HepG2 (cell line): ENCODE results near the gene SS18L1. TPM values are rescaled to one million over a fixed set of nuclear protein-coding genes. Genes with fewer than 3 reads are reported as not detected.

ENCODE experiments used
- CBFB ChIP-seq: sonication (generic); formaldehyde crosslinking; IDR thresholded peaks from 2 replicates; pipeline ENCODE4 v1.4.0; 2020; ENCODE audit warnings: missing genetic modification reagents
- EED ChIP-seq: sonication (generic); formaldehyde crosslinking; IDR thresholded peaks from 2 replicates; pipeline ENCODE4 v1.5.0; 2020; ENCODE audit warnings: mild to moderate bottlenecking, missing genetic modification reagents
- GATAD1 ChIP-seq: IDR thresholded peaks from 2 replicates; pipeline ENCODE4 v1.6.1; 2016; ENCODE audit warnings: missing genetic modification reagents, missing compliant biosample characterization
- HOXD1 ChIP-seq: sonication (generic); formaldehyde crosslinking; IDR thresholded peaks from 2 replicates; pipeline ENCODE4 v1.5.0; 2020; ENCODE audit warnings: missing genetic modification reagents
- ISL2 ChIP-seq: sonication (generic); formaldehyde crosslinking; IDR thresholded peaks from 2 replicates; pipeline ENCODE4 v1.5.0; 2020; ENCODE audit warnings: missing genetic modification reagents
- JUN ChIP-seq: sonication (generic); formaldehyde crosslinking; IDR thresholded peaks from 2 replicates; pipeline ENCODE4 v1.4.0; 2020; ENCODE audit warnings: mild to moderate bottlenecking, missing genetic modification reagents
- KLF16 ChIP-seq, 2 experiments: sonication (generic) in 1 of 2; formaldehyde crosslinking in 1 of 2; IDR thresholded peaks; 2 replicates each; pipeline versions ENCODE4 v1.6.1 to v1.8.0; 2016 to 2023; ENCODE audit warnings: missing genetic modification reagents in 2 of 2, missing compliant biosample characterization in 1 of 2
- RBAK ChIP-seq: sonication (generic); formaldehyde crosslinking; IDR thresholded peaks from 2 replicates; pipeline ENCODE4 v1.5.1; 2020; ENCODE audit warnings: mild to moderate bottlenecking, missing genetic modification reagents
- TARDBP ChIP-seq: sonication (generic); formaldehyde crosslinking; IDR thresholded peaks from 2 replicates; pipeline ENCODE4 v1.8.0; 2022; ENCODE audit warnings: mild to moderate bottlenecking, missing genetic modification reagents
- ZNF253 ChIP-seq: sonication (generic); formaldehyde crosslinking; IDR thresholded peaks from 2 replicates; pipeline ENCODE4 v1.8.0; 2022; ENCODE audit warnings: mild to moderate bottlenecking, missing genetic modification reagents, borderline replicate concordance
- ZNF33A ChIP-seq: sonication (generic); formaldehyde crosslinking; IDR thresholded peaks from 2 replicates; pipeline ENCODE4 v1.5.1; 2020; ENCODE audit warnings: missing genetic modification reagents, mild to moderate bottlenecking, moderate library complexity, borderline replicate concordance
- ZNF646 ChIP-seq: sonication (generic); formaldehyde crosslinking; IDR thresholded peaks from 2 replicates; pipeline ENCODE4 v1.9.0; 2021; ENCODE audit warnings: mild to moderate bottlenecking, missing genetic modification reagents
- ZNF737 ChIP-seq: sonication (generic); formaldehyde crosslinking; IDR thresholded peaks from 2 replicates; pipeline ENCODE4 v1.5.0; 2020; ENCODE audit warnings: missing genetic modification reagents, mild to moderate bottlenecking, borderline replicate concordance
- polyA plus RNA-seq, 8 experiments: library from polyadenylated mRNA; depleted of rRNA in 3 of 8; stranded (reverse) in 7 of 8; unstranded in 1 of 8; fragments of >200 nt; fragmentation: Illumina TruSeq in 4 of 8; extraction: Trizol in 4 of 8; gene quantifications; 2 replicates each; pipeline versions ENCODE4 v1.2.1 to v1.2.3, GENCODE V29; 2011 to 2016; ENCODE audit warnings: low read depth in 4 of 8, missing spikeins in 1 of 8, mixed read lengths in 1 of 8; ENCODE audit not compliant: insufficient read depth in 1 of 8
- total RNA-seq, 5 experiments: library from RNA; depleted of rRNA; stranded (reverse); fragments of >200 nt; fragmentation: Illumina TruSeq; extraction: Trizol; gene quantifications; 2 replicates each; pipeline ENCODE4 v1.2.3, GENCODE V29; 2016; ENCODE audit warnings: low read depth in 1 of 5
- TF ChIP-seq, protein P1 (sequence below): sonication (generic); formaldehyde crosslinking; IDR thresholded peaks from 2 replicates; pipeline ENCODE4 v1.5.1; 2020; ENCODE audit warnings: mild to moderate bottlenecking, missing genetic modification reagents, borderline replicate concordance
- TF ChIP-seq, protein P2 (sequence below): sonication (generic); formaldehyde crosslinking; conservative IDR thresholded peaks from 2 replicates; pipeline ENCODE4 v1.8.0; 2022; ENCODE audit warnings: mild to moderate bottlenecking, moderate library complexity, missing genetic modification reagents

SS18L1 gene
- total and polyA plus RNA-seq, 2 of the 13 experiments (the other 11 are each of a cell fraction or from before 2014, with no cell fraction given) = 17.8 to 27.6 TPM

DNA sequence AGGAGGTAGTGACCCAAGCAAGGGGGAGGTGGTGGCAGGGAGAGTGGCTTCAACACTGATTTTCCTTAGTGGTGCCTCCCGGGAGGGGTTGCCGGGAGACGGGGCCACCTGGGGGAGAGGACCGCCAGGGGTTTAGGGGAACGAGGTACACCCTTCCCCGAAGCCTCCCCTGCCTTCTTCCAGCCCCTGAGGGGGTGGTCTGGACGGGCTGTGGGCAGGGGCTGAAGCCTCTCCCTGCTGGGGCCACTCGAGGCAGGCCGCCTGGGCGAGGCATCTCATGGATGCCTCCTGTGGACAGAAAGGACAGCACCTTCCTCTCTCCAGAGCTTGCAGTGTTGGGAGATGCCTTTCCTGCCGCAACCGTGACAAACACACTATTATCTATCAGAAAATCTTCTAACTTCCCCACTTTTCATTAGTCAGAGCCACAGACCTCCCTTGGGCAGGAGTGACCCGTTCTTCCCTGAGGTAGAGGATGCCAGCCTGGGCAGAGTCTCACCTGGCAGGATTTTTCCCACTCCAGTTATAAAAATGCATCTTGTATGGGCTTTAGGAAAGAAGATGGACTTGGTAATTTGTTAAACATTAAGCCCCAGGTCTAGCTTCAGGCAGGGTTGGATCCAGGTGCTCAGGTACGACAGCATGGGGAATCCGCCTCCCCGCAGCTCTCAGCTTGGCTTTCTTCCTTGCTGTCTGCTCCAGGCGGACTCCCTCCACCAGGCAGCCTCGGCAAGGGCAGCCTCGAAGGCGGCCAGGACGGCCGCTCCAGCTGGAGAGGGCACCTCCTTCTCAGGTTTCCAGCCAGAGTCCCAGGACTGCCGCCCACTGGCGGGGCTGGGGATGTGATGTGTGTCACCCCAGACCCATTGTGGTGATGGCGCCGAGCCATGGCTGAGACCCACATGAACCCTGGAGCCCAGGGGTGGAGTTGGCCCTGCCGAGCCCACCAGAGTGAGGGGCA lies 65.5 kb downstream of the SS18L1 start (continued):
- TF ChIP-seq, protein P1, sequence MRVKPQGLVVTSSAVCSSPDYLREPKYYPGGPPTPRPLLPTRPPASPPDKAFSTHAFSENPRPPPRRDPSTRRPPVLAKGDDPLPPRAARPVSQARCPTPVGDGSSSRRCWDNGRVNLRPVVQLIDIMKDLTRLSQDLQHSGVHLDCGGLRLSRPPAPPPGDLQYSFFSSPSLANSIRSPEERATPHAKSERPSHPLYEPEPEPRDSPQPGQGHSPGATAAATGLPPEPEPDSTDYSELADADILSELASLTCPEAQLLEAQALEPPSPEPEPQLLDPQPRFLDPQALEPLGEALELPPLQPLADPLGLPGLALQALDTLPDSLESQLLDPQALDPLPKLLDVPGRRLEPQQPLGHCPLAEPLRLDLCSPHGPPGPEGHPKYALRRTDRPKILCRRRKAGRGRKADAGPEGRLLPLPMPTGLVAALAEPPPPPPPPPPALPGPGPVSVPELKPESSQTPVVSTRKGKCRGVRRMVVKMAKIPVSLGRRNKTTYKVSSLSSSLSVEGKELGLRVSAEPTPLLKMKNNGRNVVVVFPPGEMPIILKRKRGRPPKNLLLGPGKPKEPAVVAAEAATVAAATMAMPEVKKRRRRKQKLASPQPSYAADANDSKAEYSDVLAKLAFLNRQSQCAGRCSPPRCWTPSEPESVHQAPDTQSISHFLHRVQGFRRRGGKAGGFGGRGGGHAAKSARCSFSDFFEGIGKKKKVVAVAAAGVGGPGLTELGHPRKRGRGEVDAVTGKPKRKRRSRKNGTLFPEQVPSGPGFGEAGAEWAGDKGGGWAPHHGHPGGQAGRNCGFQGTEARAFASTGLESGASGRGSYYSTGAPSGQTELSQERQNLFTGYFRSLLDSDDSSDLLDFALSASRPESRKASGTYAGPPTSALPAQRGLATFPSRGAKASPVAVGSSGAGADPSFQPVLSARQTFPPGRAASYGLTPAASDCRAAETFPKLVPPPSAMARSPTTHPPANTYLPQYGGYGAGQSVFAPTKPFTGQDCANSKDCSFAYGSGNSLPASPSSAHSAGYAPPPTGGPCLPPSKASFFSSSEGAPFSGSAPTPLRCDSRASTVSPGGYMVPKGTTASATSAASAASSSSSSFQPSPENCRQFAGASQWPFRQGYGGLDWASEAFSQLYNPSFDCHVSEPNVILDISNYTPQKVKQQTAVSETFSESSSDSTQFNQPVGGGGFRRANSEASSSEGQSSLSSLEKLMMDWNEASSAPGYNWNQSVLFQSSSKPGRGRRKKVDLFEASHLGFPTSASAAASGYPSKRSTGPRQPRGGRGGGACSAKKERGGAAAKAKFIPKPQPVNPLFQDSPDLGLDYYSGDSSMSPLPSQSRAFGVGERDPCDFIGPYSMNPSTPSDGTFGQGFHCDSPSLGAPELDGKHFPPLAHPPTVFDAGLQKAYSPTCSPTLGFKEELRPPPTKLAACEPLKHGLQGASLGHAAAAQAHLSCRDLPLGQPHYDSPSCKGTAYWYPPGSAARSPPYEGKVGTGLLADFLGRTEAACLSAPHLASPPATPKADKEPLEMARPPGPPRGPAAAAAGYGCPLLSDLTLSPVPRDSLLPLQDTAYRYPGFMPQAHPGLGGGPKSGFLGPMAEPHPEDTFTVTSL (CRISPR knock-in tag) = no peak
- no peak for TF ChIP-seq KLF16 (CRISPR knock-in tag; IDR thresholded peaks at IDR 0.05)
- no peak for TF ChIP-seq TARDBP (CRISPR knock-in tag)
- no peak for TF ChIP-seq ZNF253
- no peak for TF ChIP-seq ZNF737 (CRISPR knock-in tag)
- TF ChIP-seq, protein P2, sequence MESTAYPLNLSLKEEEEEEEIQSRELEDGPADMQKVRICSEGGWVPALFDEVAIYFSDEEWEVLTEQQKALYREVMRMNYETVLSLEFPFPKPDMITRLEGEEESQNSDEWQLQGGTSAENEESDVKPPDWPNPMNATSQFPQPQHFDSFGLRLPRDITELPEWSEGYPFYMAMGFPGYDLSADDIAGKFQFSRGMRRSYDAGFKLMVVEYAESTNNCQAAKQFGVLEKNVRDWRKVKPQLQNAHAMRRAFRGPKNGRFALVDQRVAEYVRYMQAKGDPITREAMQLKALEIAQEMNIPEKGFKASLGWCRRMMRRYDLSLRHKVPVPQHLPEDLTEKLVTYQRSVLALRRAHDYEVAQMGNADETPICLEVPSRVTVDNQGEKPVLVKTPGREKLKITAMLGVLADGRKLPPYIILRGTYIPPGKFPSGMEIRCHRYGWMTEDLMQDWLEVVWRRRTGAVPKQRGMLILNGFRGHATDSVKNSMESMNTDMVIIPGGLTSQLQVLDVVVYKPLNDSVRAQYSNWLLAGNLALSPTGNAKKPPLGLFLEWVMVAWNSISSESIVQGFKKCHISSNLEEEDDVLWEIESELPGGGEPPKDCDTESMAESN (CRISPR knock-in tag) = 0 out of 2 replicates have a peak, but pooled peaks have one; percentile 55
- TF ChIP-seq JUN (CRISPR knock-in tag) = no peak
- TF ChIP-seq EED (CRISPR knock-in tag) = no peak
- TF ChIP-seq ISL2 (CRISPR knock-in tag) = no peak
- peak; percentile 26; the same call in 1 of the 2 replicates for TF ChIP-seq GATAD1 (CRISPR knock-in tag)
- TF ChIP-seq HOXD1 = no peak
- TF ChIP-seq ZNF646 (CRISPR knock-in tag) = no peak
- TF ChIP-seq RBAK (CRISPR knock-in tag) = no peak
- TF ChIP-seq CBFB (CRISPR knock-in tag) = no peak
- no peak for TF ChIP-seq ZNF33A (CRISPR knock-in tag)
